HL-60 (cell line): ENCODE data around the gene MGP.

Experiments used
- DNase-seq, 2 experiments: peaks; one replicate each; pipeline ENCODE4 v3.0.0-alpha.2; 2010 to 2020; ENCODE audit warnings: low read depth in 1 of 2, low spot score in 1 of 2
- H3K27ac ChIP-seq: fragments of 250-450 bp; sonication (Bioruptor Pico); replicated peaks from 2 replicates; pipeline ENCODE4 v1.5.1; 2020; ENCODE audit warnings: mild to moderate bottlenecking, moderate library complexity
- H3K27me3 ChIP-seq: fragments of 250-450 bp; sonication (Bioruptor Pico); 2 replicates; pipeline ENCODE4 v1.5.1; 2021; ENCODE audit warnings: mild to moderate bottlenecking, moderate library complexity; ENCODE audit not compliant: insufficient read depth, poor library complexity, severe bottlenecking
- H3K4me3 ChIP-seq: replicated peaks from 2 replicates; pipeline ENCODE4 v1.5.1; 2011; ENCODE audit warnings: mild to moderate bottlenecking, control low read depth, low read length; ENCODE audit not compliant: insufficient read depth
- CTCF ChIP-seq: IDR thresholded peaks from one replicate; pipeline ENCODE4 v1.5.1; 2011; ENCODE audit warnings: low read length, control low read depth, inconsistent platforms; ENCODE audit not compliant: insufficient read depth
- GABPA ChIP-seq: IDR thresholded peaks from 2 replicates; pipeline ENCODE4 v1.6.1; 2012; ENCODE audit warnings: low read depth
- POLR2AphosphoS5 ChIP-seq: IDR thresholded peaks from 2 replicates; pipeline ENCODE4 v1.6.1; 2012; ENCODE audit warnings: low read depth
- SPI1 ChIP-seq: IDR thresholded peaks from 2 replicates; pipeline ENCODE4 v1.6.1; 2012; ENCODE audit warnings: low read depth, mild to moderate bottlenecking, borderline replicate concordance
- TF ChIP-seq, protein P1 (sequence below): IDR thresholded peaks from 2 replicates; pipeline ENCODE4 v1.6.1; 2012; ENCODE audit warnings: low read depth; ENCODE audit not compliant: insufficient replicate concordance

Gene MGP

GRCh38 chr12:14903386-14904098 is 17.9 kb upstream of the MGP start:
- Histone ChIP-seq H3K4me3 (no peak overlapping the region), H3K27ac (no peak overlapping the region), H3K27me3 (no peaks in the 10 kb centered on the region)
- TF ChIP-seq GABPA: no peak
- TF ChIP-seq SPI1: no peak
- TF ChIP-seq, protein P1, sequence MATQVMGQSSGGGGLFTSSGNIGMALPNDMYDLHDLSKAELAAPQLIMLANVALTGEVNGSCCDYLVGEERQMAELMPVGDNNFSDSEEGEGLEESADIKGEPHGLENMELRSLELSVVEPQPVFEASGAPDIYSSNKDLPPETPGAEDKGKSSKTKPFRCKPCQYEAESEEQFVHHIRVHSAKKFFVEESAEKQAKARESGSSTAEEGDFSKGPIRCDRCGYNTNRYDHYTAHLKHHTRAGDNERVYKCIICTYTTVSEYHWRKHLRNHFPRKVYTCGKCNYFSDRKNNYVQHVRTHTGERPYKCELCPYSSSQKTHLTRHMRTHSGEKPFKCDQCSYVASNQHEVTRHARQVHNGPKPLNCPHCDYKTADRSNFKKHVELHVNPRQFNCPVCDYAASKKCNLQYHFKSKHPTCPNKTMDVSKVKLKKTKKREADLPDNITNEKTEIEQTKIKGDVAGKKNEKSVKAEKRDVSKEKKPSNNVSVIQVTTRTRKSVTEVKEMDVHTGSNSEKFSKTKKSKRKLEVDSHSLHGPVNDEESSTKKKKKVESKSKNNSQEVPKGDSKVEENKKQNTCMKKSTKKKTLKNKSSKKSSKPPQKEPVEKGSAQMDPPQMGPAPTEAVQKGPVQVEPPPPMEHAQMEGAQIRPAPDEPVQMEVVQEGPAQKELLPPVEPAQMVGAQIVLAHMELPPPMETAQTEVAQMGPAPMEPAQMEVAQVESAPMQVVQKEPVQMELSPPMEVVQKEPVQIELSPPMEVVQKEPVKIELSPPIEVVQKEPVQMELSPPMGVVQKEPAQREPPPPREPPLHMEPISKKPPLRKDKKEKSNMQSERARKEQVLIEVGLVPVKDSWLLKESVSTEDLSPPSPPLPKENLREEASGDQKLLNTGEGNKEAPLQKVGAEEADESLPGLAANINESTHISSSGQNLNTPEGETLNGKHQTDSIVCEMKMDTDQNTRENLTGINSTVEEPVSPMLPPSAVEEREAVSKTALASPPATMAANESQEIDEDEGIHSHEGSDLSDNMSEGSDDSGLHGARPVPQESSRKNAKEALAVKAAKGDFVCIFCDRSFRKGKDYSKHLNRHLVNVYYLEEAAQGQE: no peak
- TF ChIP-seq POLR2AphosphoS5: no peak
- no peak for TF ChIP-seq CTCF
- DNase-seq: no peak

DNA sequence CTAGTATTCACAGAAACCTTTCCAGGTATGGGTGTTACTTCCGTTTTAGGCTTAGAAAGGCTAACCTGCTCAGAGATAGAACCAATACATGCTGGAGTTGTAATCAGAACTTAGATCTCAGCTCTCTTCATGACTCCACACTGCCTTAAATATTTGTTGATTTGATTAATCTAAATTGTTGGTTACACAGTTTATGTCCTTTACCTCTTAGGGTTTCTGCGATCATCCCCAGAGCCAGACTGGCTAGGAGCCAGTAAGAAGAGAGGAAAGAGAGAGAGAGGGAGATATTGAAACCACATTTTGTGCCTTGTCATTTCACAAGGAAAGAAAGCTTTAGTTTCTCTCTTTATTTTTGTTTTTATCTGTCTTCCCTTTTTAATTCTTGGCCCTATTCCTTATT is 16.8 kb upstream of the MGP start:
- H3K4me3 ChIP-seq: no peak overlapping the region
- H3K27ac ChIP-seq: no peak overlapping the region
- no peak for TF ChIP-seq SPI1
- TF ChIP-seq GABPA: no peak
- no peak for TF ChIP-seq CTCF
- TF ChIP-seq, protein P1: no peak
- TF ChIP-seq POLR2AphosphoS5: no peak

GRCh38 chr12:14901228-14901562 is 15.5 kb upstream of the MGP start:
- no peak overlapping the region for H3K27ac ChIP-seq
- H3K4me3 ChIP-seq: no peak overlapping the region
- no peak for TF ChIP-seq GABPA
- TF ChIP-seq, protein P1: no peak
- TF ChIP-seq POLR2AphosphoS5: no peak
- no peak for TF ChIP-seq SPI1
- no peak for TF ChIP-seq CTCF
- H3K27me3 ChIP-seq: no peaks in the 10 kb centered on the region
- no peak for DNase-seq

More for the DNA sequence above, 16.8 kb upstream of the MGP start:
- DNase-seq: no peak
- H3K27me3 ChIP-seq: no peaks in the 10 kb centered on the region
